22Rv1 (cell line): ENCODE results near the gene SIT1.
"Not testable (repeated sequence)": the region's sequence is repeated elsewhere in the genome, so short reads cannot be mapped to it uniquely, and the experiment has no call there.

Experiments used
- H3K27ac ChIP-seq: fragments of 450-650 bp; 2 replicates; pipeline ENCODE4 v1.5.1; 2017
- CTCF ChIP-seq: fragments of 450-650 bp; IDR thresholded peaks from 2 replicates; pipeline ENCODE4 v1.5.1; 2017; ENCODE audit warnings: mild to moderate bottlenecking
- ZFX ChIP-seq: fragments of 450-650 bp; IDR thresholded peaks from 2 replicates; pipeline ENCODE4 v1.6.1; 2017; ENCODE audit warnings: antibody characterized with exemption, borderline replicate concordance

The SIT1 gene

GRCh38 chr9:35649431-35650340 is 1.0 kb downstream of the SIT1 start:
- H3K27ac ChIP-seq: no peak overlapping the region
- TF ChIP-seq CTCF: no peak
- no peak for TF ChIP-seq ZFX

DNA sequence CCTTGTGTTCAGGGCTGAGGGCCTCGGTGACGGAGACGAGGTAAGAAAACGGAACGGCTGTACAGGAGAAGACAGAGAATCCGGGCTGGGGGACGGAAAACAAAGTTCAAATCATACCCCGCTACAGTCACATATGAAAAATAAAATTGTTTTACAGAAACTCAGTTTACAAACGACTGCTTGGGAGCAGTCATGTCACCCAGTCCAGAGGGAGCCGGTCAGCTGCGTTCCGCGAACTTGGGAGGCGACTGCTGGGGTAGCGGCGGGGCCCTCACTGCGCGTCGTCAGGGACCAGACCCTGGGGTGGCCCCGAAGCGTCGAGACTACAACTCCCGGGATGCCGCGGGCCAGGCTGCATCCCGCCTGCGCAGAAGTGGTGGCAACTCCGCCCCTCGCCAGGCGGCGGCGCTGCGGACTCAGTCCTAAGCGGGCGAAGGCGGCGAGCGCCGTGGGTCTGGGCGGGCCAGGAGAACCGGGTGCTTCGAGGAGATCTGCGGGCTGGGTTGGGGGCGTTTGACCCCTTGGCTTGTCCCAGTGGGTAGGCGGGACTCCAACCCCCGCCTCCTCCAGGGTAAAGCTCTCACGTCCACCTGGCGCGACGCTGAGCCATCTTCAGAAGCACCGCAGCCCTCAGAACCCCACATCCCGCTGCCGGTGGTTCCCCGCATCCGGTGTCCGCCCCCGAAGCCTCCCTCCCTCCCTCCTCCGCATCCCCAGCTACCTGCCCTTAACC is 4.0 kb downstream of the SIT1 start:
- peak; percentile 96 for TF ChIP-seq CTCF
- no peak for TF ChIP-seq ZFX
- 0 out of 2 replicates have a peak overlapping the region, but pooled peaks have one; percentile 15 for H3K27ac ChIP-seq

DNA sequence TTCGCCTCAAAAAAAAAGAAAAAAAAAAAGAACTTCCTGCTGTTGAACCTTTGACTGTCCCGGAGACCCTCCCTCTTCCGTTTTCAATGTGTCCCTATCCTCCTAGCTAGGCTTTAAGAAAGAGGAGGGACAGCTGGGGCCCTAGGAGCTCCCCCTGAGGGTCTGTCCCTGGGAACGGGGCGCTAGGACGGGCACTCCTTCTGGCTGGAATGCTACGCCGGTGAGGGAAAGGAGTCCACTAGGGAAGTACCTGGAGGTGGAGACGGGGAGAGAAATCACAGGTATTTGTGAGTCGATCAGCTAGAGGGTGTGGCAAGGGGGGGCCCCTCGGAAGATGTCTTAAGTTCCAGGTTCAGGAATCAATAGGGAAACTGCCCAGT is 4.6 kb downstream of the SIT1 start:
- no peak overlapping the region for H3K27ac ChIP-seq
- TF ChIP-seq ZFX: no peak
- TF ChIP-seq CTCF: no peak

GRCh38 chr9:35645736-35646135 is 5.0 kb downstream of the SIT1 start:
- not testable (repeated sequence) for H3K27ac ChIP-seq

DNA sequence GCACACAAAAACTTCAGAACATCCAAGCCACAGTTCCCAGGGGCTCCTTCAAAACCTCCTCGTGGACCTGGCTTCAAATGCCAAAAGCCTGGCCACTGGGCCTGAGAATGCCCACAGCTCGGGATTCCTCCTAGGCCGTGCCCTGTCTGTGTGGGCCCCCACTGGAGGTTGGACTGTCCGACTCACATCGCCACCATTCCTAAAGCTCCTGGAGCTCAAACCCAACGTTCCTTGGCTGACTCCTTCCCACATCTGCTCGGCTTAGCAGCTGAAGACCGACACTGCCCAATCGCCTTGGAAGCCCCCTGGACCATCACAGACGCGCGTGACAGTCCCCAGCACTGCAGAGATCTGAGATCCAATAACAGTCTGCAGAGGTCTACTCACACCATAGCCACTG is 7.7 kb downstream of the SIT1 start:
- TF ChIP-seq CTCF: no peak
- TF ChIP-seq ZFX: no peak
- H3K27ac ChIP-seq: no peak overlapping the region

- not testable (repeated sequence) for H3K27ac ChIP-seq
These were observed 9.3 kb downstream of the SIT1 start for GRCh38 chr9:35641478-35641877.

GRCh38 chr9:35640431-35640830 is 10.3 kb downstream of the SIT1 start:
- H3K27ac ChIP-seq: not testable (repeated sequence)

DNA sequence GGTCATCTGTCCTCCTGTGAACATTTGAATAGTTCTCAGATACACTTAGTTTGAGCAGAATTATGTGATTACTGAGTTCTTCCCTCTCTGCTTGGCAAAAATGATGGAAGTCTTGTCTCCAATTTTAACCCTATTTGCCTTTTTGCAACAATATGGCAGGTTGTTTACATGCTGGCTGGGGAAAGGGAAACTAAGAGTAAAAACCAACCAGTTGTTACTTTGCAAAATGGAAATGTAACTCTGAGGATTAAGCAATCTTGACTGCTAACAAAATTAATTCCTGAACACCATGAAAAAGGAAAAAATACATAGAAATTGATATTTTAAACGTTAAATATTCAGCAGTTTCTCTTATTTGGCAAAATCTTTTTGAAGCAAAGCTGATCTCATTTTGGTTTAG is 11.1 kb downstream of the SIT1 start:
- no peak overlapping the region for H3K27ac ChIP-seq

DNA sequence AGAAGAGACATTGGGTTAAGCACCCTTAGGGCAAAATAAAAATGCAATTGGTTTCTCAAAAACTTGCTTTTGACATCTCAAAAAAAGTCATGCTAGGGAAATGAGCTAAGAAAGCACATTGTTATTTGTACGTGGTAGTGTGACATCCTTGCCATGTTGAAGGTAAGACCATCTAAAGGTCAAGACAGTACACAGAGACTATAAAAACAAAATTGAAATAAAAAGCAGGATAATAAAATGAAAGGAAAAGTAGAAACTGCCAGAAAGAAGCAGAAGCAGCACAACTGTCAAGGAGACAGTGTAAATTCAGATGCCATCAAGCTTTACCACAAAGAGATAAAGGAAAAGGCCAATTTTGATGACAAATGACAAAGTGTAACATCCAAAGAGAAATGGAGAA is 11.5 kb downstream of the SIT1 start:
- H3K27ac ChIP-seq: not testable (repeated sequence)

More for the DNA sequence above, 11.1 kb downstream of the SIT1 start:
- TF ChIP-seq CTCF (no peak), ZFX (no peak)

DNA sequence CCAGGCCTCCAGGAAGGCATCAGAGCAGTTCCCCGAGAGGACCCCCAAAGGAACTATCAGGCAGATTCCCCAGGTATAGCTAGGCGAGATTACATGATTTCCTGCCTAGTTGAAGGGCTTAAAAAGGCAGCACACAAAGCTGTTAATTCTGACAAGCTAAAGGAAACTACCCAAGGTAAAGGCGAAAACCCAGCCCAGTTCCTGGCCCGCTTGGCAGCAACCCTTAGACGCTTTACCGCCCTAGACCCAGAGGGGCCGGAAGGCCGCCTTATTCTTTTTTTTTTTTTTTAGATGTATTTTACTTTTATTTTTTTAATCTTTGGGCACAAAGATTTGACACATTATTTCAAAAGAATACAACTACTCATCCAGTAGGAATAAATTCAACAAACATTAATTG is 12.0 kb downstream of the SIT1 start:
- not testable (repeated sequence) for H3K27ac ChIP-seq

DNA sequence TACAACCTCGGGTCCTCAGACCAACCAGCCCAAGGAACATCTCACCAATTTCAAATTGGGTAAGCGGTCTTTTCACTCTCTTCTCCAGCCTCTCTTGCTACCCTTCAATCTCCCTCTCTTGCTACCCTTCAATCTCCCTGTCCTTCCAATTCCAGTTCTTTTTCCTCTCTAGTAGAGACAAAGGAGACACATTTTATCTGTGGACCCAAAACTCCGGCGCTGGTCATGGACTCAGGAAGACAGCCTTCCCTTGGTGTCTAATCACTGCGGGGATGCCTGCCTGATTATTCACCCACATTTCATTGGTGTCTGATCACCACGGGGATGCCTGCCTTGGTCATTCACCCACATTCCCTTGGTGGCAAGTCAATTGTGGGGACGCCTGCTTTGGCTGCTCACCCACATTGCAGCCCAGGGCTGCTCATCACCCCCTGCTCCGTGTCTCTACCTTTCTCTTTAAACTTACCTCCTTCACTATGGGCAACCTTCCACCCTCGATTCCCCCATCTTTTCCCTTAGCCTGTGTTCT is 13.2 kb downstream of the SIT1 start:
- H3K27ac ChIP-seq: not testable (repeated sequence)

GRCh38 chr9:35636877-35637246 is 13.9 kb downstream of the SIT1 start:
- H3K27ac ChIP-seq: not testable (repeated sequence)
